Cortex of kidney (tissue), 1 donor: ENCODE measurements around the gene ZNF593OS.

ENCODE experiments used
- DNase-seq: peaks from one replicate; lab custom pipeline; 2025; lab: John Stamatoyannopoulos, UW

ZNF593OS gene

GRCh38 chr1:26171084-26172072 is at the start of gene ZNF593OS:
Gene ZNF593OS (minus strand): TSS chr1:26171832. CDS start chr1:26171661, 171 bp downstream.
- DNase-seq = no peak

GRCh38 chr1:26221094-26221493 is 49.5 kb upstream of the ZNF593OS start:
- no peak for DNase-seq

- DNase-seq = no peak
These were observed 48.7 kb upstream of the ZNF593OS start for GRCh38 chr1:26220199-26220912.

DNA sequence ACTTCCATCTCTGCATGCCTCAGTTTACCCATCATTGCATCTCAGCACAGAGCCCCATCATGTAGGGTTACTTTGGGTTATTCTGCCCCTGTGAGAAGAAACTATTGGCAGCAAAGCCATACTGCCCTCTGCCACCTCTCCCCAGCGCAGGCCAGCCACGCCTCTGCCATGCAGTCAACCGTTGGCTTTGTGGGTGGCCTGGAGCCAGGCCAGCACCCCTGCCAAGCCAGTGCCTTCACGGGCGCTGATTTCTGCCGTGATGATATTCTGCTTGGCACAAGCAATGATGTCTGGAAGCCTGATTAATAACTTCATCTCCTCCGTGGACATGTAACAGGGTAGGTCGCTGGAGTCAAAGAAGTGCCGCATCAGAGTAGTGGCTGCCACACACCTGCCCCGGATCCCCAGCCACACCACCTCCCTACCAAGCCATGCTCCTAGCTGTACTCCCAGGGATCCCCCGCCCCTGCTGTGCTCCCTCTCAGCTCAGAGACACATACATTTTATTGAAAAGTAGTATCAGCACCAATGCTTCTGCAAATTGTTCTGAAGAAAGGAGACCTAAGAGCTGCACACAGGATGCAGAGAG is 47.4 kb upstream of the ZNF593OS start:
- DNase-seq = no peak

GRCh38 chr1:26215246-26215645 is 43.6 kb upstream of the ZNF593OS start:
- DNase-seq = no peak

DNA sequence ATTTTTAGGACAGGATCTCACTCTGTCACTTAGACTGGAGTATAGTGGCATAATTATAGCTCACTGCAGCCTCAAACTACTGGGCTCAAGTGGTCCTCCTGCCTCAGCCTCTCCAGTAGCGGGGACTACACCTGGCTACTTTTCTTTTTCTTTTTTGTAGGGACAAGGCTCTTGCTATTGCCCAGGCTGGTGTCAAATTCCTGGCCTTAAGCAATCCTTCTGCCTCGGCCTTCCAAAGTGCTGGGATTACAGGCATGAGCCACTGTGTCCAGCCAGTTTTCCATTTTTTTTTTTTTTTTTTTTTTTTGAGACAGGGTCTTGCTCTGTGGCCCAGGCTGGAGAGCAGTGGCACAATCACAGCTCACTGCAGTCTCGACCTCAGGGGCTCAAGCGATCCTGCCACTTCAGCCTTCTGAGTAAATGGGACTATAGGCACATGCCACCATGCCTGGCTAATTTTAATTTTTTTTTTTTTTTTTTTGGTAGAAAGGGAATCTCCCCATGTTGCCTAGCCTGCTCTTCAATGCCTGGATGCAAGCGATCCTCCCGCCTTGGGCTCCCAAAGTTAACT is 41.8 kb upstream of the ZNF593OS start:
- DNase-seq = no peak

- no peak for DNase-seq
These were observed 41.1 kb upstream of the ZNF593OS start for GRCh38 chr1:26212726-26213125.

DNA sequence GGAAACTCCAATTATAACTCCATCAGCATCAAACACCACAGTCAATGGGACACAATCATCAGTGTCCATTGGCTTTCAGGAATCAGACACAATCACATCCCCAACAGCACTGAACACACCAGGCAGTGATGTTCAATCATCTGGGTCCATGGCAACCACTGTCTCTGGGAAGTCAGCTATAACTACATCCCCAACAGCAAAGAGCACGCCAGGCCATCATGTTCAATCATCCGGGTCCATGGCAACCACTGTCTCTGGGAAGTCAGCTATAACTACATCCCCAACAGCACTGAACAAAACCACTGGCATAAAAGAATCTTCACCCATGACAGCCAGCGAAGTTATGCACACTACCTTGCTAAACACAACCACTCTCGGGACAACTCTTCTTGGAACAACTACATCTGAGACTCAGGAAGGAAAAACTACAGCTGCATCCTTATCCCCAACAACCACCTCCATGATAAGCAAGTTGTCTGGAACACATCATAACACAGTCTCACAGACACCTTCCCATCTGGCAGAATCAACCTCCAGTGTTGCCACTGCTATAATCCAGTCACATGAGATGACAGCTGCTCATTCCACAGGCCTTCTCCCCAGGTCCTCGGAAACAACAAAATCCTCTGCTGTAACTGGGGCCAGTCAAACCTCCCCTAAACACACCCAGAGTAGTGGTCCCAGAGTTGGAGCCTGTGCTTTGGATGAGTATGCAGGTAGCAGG is 38.7 kb upstream of the ZNF593OS start:
- no peak for DNase-seq

DNA sequence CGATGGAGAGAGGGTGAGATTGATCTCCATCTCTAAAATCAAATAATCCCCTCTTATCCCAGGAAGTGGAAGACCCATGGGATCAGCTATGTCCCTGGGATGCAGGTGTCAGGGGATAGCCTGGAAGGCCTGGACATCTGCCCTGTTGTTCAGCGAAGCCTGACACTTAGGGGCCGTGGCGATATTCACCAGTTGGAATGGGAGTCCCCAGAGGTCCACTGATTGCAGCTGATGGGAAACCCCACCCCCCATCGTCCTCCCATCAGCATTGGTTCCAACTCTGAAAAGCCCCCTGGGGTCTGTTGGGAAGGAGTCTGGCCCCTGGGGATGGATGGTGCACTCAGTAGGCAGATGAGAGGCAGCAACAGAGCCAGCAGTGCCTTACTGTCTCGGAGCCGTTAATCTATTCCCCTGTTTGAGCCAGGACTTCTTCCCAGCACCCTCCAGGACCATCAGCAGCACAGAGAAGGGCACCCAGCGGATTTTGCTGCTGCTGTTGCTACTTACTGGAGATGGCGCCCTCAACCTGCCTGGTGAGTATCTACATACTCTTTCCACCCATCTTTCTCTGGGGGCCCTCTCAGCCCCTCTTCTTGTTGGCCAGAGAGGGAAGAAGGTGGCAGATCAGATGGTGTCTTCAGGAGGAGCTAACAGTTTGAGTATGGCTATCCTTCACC is 32.1 kb upstream of the ZNF593OS start:
- no peak for DNase-seq

DNA sequence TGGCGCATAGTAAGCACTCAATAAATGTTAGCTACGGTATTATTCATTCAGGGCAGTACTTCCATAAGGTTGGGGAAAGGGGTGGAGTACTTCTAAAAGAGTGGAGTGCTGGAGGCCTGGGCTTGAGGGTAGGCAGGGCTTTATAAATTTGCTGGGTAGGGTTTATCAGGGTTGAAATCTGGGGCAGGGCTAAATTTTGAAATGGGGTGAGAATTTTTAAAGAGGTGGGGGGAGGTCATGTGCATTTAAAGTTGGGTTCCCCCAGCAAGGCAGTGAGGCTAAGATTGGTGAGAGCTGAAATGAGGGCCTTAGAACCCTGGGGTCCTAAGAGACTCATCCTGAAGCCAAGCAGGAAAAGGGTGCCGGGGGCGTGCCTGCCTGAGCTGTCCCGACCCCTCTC is 28.8 kb upstream of the ZNF593OS start:
- DNase-seq = no peak

DNA sequence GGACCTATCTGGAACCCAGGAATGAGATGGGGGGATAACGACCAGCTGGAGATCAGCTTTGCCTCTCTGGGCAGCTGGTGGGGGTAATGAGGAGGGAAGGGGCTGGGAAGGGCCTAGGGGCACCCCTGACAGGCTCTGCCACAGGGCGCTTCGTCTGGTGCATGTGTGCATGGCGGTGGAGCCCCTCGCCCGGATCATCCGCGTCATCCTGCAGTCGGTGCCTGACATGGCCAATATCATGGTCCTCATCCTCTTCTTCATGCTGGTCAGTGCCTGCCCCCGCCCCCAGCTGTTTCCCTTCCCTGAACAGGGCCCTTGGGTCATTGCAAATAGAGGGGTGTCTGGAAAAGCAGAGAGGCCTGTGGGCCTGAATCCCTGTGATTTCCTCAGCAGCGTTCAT is 26.2 kb upstream of the ZNF593OS start:
- DNase-seq = no peak

DNA sequence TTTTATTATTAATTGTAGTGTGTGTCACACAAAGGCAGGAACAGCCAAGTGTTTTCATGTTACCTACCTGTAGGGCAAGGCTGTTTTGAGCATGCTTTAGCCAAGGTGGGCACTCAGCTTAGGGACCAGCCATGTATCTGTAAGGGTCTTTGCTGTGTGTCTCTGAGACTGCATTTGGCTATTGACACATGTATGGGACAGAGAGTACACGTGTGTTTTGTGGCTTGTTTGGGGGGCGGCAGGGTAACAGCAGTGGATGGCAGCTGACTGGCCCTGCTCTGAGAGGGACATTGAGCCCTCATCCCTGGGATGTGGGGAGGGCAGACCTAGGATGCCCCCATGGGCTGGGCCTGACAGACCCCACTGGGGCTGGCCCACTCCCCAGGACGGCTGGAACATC is 25.7 kb upstream of the ZNF593OS start:
- DNase-seq = no peak

- DNase-seq = no peak
These were observed 24.2 kb upstream of the ZNF593OS start for GRCh38 chr1:26195805-26196204.

DNA sequence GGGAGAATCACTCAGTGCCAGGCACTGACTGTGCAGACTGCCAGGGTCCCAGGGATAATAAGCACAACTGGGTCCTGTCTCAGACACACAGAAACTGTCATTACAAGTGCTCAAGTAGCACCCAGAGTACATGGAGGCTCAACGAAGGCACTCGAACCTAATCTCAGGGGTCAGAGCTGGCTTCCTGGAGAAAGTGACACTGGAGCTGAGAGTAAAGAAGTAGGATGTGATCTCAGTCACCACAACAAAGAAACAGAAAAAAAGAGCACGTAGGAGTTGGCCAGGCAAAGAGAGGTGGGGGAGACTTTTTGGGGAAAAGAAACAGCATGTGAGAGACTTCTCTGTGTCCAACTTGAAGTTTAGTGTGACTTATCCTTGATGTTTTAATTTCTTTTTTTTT is 20.1 kb upstream of the ZNF593OS start:
- no peak for DNase-seq

DNA sequence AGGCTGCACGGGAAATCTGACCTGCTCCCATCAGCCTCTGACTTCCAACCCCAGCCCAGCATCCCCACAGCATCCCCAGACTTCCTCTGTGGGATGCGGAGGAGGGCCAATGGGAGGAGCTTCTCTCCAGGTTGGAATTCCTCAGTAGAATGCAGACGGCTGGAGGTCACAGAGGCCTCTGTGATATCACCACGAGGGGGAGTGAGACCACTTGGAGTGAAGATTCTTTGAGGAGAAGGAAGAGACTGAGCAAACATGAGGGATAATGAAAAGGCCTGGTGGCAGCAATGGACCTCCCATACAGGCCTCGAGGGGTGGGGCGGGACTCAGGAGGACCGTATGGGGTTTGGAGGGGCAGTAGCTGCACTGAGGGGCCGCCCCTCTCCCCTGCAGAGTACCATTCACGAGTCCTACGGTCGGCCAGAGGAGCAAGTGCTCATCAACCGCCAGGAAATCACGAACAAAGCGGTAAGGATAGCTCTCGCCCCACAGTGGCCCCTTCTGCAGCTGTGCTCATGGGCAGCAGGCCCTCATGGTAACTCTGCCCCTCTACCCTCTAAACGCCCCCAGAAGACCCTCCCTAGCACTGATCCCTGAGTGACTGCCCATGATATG is 18.8 kb upstream of the ZNF593OS start, which contains the start of gene CATSPER4:
CATSPER4 (plus strand) TSS at position 230 of the 615 bp plus-strand sequence; CDS start at position 256, 26 bp downstream.
- no peak for DNase-seq

GRCh38 chr1:26189751-26190275 is 18.2 kb upstream of the ZNF593OS start:
- no peak for DNase-seq

DNA sequence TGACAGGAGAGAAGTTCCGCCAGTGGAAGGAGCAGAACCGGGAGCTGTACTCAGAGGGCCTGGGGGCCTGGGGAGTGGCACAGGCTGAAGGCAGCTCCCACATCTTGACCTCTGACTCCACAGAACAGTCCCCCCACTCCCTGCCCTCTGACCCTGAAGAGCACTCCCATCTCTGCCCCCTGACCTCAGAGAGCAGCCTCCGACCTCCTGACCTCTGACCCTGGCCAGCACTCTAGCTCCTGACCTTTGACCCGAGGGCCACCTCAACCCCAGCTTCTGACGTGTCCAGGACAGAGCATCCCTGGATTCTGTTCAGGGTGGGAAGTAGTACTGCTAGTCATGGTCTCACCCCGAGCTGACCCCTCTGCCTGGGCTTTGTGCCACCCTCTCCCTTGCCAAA is 17.7 kb upstream of the ZNF593OS start:
- no peak for DNase-seq

DNA sequence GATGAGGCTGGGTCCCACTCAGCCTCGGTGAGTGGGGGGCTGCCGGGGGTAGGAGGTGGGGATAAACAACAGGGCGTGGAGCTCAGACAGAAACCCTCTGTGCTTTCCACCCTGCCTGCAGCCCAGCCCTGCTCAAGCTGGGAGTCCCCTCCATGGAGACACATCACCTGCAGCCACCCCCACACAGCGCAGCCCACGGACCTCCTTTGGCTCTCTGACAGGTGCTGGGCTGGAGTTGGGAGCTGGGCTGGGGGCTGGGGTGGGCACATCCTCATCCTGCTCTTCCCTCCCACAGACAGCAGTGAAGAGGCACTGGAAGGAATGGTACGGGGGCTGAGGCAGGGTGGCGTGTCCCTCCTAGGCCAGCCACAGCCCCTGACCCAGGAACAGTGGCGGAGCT is 16.8 kb upstream of the ZNF593OS start:
- DNase-seq = no peak

DNA sequence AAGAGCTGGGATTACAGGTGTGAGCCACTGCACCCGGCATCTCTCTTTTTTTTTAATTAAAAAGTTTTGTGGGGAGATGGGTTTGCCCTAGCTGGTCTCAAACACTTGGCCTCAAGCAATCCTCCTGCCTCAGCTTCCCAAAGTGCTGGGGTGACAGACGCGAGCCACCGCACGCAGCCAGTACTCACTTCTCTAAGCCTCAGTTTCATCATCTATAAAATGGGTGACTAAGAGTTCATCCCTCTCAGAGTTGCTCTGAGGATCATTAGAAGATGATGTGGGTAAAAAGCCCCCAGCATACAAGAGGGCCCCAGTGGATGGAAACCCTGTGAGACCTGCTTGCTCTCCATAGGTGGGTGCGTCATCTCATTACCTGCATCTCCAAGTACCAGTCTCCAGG is 16.2 kb upstream of the ZNF593OS start:
- DNase-seq = no peak

GRCh38 chr1:26184883-26185282 is 13.3 kb upstream of the ZNF593OS start:
- DNase-seq = no peak
